ENCODE measurements around the gene ZMYND8. TPM values are rescaled to one million over a fixed set of nuclear protein-coding genes. Genes with fewer than 3 reads are reported as not detected.

The ZMYND8 gene
- total RNA-seq, 1 experiment from 2014 or later = 11.6 TPM

GRCh38 chr20:47330933-47331708 lies 25.4 kb downstream of the ZMYND8 start:
- TF ChIP-seq EZH2phosphoT487 (IDR thresholded peaks at IDR 0.05; ENCODE audit: borderline replicate concordance, low read length) (no peak), CTCF (conservative IDR thresholded peaks at IDR 0.05; ENCODE audit: low read depth, low read length) (no peak), EZH2 (IDR thresholded peaks at IDR 0.05; ENCODE audit: low read length, unreplicated experiment) (no peak)
- H3K4me1 ChIP-seq (ENCODE audit: insufficient read depth, low read length) = peaks cover 65% of the 10 kb centered on the region
- H4K20me1 ChIP-seq (ENCODE audit: low read length) = no peaks in the 10 kb centered on the region
- H3K9ac ChIP-seq (ENCODE audit: low read length) = no peak overlapping the region
- H3K27ac ChIP-seq (ENCODE audit: low read length) = peak overlapping the region; percentile 56
- intact Hi-C loops (cut with micrococcal nuclease) = no loop called here
- ATAC-seq (peak; percentile 54), DNase-seq (peak; percentile 85)
- ChIA-PET CTCF (interaction anchor here (0.6 to 1.3 kb wide), 3 partner anchors 24 to 53 kb away, joined by 4 to 7 read pairs (median 5); no protein-coding TSS in a partner anchor), POLR2A (ENCODE audit: unreplicated experiment) (interaction anchor here (0.5 to 0.6 kb wide), 2 partner anchors 27 to 183 kb away, joined by 4 to 16 read pairs; no protein-coding TSS in a partner anchor)
- H3F3A ChIP-seq (ENCODE audit: low read length, unreplicated experiment) = no peaks in the 10 kb centered on the region
- H3K9me2 ChIP-seq (replicated peaks; ENCODE audit: low read length) = no peaks in the 10 kb centered on the region
- peak overlapping the region; percentile 61 for H3K4me2 ChIP-seq (ENCODE audit: low read length)
- no peak overlapping the region for H3K4me3 ChIP-seq (ENCODE audit: low read length)
- H3K27me3 ChIP-seq (ENCODE audit: low read length) = no peaks in the 10 kb centered on the region
- peaks cover 60% of the 10 kb centered on the region for H3K79me2 ChIP-seq (ENCODE audit: low read length)
- H3K36me3 ChIP-seq (ENCODE audit: low read depth, low read length) = no peaks in the 10 kb centered on the region
- no peaks in the 10 kb centered on the region for H3K9me3 ChIP-seq (ENCODE audit: low read length)
- H2AFZ ChIP-seq (ENCODE audit: low read length) = no peak overlapping the region
- no TSS peak for BruUV-seq (replicated peaks)

GRCh38 chr20:47330071-47330470 lies 26.4 kb downstream of the ZMYND8 start:
- DNase-seq = no peak
- H3K27me3 ChIP-seq (ENCODE audit: low read length) = no peaks in the 10 kb centered on the region
- ChIA-PET CTCF (interaction anchor here (1.2 kb wide), 1 partner anchor 54 kb away, joined by 7 read pairs; no protein-coding TSS in a partner anchor), POLR2A (ENCODE audit: unreplicated experiment) (interaction anchor here (0.6 to 0.7 kb wide), 2 partner anchors 11 to 182 kb away, joined by 3 to 4 read pairs; no protein-coding TSS in a partner anchor)
- H3K79me2 ChIP-seq (ENCODE audit: low read length) = peaks cover 56% of the 10 kb centered on the region
- H2AFZ ChIP-seq (ENCODE audit: low read length) = no peak overlapping the region
- BruUV-seq (replicated peaks) = no TSS peak
- H3K36me3 ChIP-seq (ENCODE audit: low read depth, low read length) = no peaks in the 10 kb centered on the region
- H3K27ac ChIP-seq (ENCODE audit: low read length) = no peak overlapping the region
- no peak overlapping the region for H3K4me2 ChIP-seq (ENCODE audit: low read length)
- no peak overlapping the region for H3K9ac ChIP-seq (ENCODE audit: low read length)
- no peak for TF ChIP-seq EZH2phosphoT487 (IDR thresholded peaks at IDR 0.05; ENCODE audit: borderline replicate concordance, low read length)
- TF ChIP-seq CTCF (conservative IDR thresholded peaks at IDR 0.05; ENCODE audit: low read depth, low read length) = no peak
- no peak for TF ChIP-seq EZH2 (IDR thresholded peaks at IDR 0.05; ENCODE audit: low read length, unreplicated experiment)
- no peaks in the 10 kb centered on the region for H3K9me3 ChIP-seq (ENCODE audit: low read length)
- intact Hi-C loops (cut with micrococcal nuclease) = no loop called here
- no peak for ATAC-seq
- peaks cover 56% of the 10 kb centered on the region for H3K4me1 ChIP-seq (ENCODE audit: insufficient read depth, low read length)
- no peaks in the 10 kb centered on the region for H4K20me1 ChIP-seq (ENCODE audit: low read length)
- H3F3A ChIP-seq (ENCODE audit: low read length, unreplicated experiment) = no peaks in the 10 kb centered on the region
- no peak overlapping the region for H3K4me3 ChIP-seq (ENCODE audit: low read length)
- no peaks in the 10 kb centered on the region for H3K9me2 ChIP-seq (replicated peaks; ENCODE audit: low read length)

- DNase-seq = no peak
- TF ChIP-seq EZH2 (IDR thresholded peaks at IDR 0.05; ENCODE audit: low read length, unreplicated experiment) (no peak), CTCF (conservative IDR thresholded peaks at IDR 0.05; ENCODE audit: low read depth, low read length) (no peak), EZH2phosphoT487 (IDR thresholded peaks at IDR 0.05; ENCODE audit: borderline replicate concordance, low read length) (no peak)
- Histone ChIP-seq H3F3A (ENCODE audit: low read length, unreplicated experiment) (no peaks in the 10 kb centered on the region), H2AFZ (ENCODE audit: low read length) (no peak overlapping the region), H3K4me1 (ENCODE audit: insufficient read depth, low read length) (peaks cover 43% of the 10 kb centered on the region), H3K4me2 (ENCODE audit: low read length) (no peak overlapping the region), H4K20me1 (ENCODE audit: low read length) (no peaks in the 10 kb centered on the region), H3K27me3 (ENCODE audit: low read length) (no peaks in the 10 kb centered on the region), H3K9ac (ENCODE audit: low read length) (no peak overlapping the region), H3K79me2 (ENCODE audit: low read length) (peaks cover 64% of the 10 kb centered on the region), H3K9me2 (replicated peaks; ENCODE audit: low read length) (no peaks in the 10 kb centered on the region), H3K36me3 (ENCODE audit: low read depth, low read length) (no peaks in the 10 kb centered on the region), H3K9me3 (ENCODE audit: low read length) (no peaks in the 10 kb centered on the region), H3K4me3 (ENCODE audit: low read length) (no peak overlapping the region), H3K27ac (ENCODE audit: low read length) (no peak overlapping the region)
- ChIA-PET CTCF (no interaction called here), POLR2A (ENCODE audit: unreplicated experiment) (no interaction called here)
- ATAC-seq = no peak
- intact Hi-C loops (cut with micrococcal nuclease) = no loop called here
- BruUV-seq (replicated peaks) = no TSS peak
Measured at GRCh38 chr20:47328129-47328528, 28.4 kb downstream of the ZMYND8 start.
